Mucosa of descending colon (tissue), 3 donors: ENCODE results near the gene VPS8. TPM values are rescaled to one million over a fixed set of nuclear protein-coding genes. Genes with fewer than 3 reads are reported as not detected.

Experiments
- ATAC-seq: fragments of 200-7000 bp; cut with Tn5 transposase; one replicate; pipeline ENCODE4 v1.9.1; 2020; ENCODE audit warnings: mild to moderate bottlenecking, moderate library complexity
- DNase-seq, 3 donors: peaks; one replicate each; pipeline ENCODE4 v3.0.0-alpha.2; 2020
- H3K36me3 ChIP-seq: fragments of 200-600 bp; one replicate; pipeline ENCODE4 v1.8.0; 2021; ENCODE audit warnings: low read depth, mild to moderate bottlenecking
- H3K4me1 ChIP-seq: fragments of 200-600 bp; one replicate; pipeline ENCODE4 v1.8.0; 2021; ENCODE audit warnings: low read depth, mild to moderate bottlenecking
- H3K4me3 ChIP-seq: fragments of 200-600 bp; one replicate; pipeline ENCODE4 v1.8.0; 2021; ENCODE audit warnings: mild to moderate bottlenecking
- H3K9me3 ChIP-seq: fragments of 200-600 bp; one replicate; pipeline ENCODE4 v1.8.0; 2021; ENCODE audit warnings: mild to moderate bottlenecking
- intact Hi-C, 2 donors: fragments of 100-400 bp; cut with DNase I in 1 of 2; cut with micrococcal nuclease in 1 of 2; formaldehyde crosslinking; loops; one replicate each; pipeline versions ENCODE4 v1.11.0 to v1.11.1; 2022; cut with DNase I, micrococcal nuclease
- total RNA-seq, 3 donors: library from RNA; stranded (reverse); fragmentation: NEBNext Ultra II Directional in 2 of 3; extraction: Animal tissue kit (Norgen Biotek cat#: 25700) in 2 of 3; gene quantifications; one replicate each; pipeline versions ENCODE4 v1.2.1 to v1.2.4, GENCODE V29; 2021 to 2023
- TF ChIP-seq, protein P1 (sequence below): fragments of 200-600 bp; IDR thresholded peaks from one replicate; pipeline ENCODE4 v1.8.0; 2022; ENCODE audit warnings: antibody characterized with exemption, mild to moderate bottlenecking
- donor health status: DM: no; HTN: no; CAD: no; lungs with moderate emphysema.
- donor health status: DM: no; HTN: no; CAD: no.
- donor health status: DM: no; HTN: yes; CAD: no.

Gene VPS8
- total RNA-seq, 3 donors from 2014 or later = 57.6 to 92.6 (median 74.7) TPM

DNA sequence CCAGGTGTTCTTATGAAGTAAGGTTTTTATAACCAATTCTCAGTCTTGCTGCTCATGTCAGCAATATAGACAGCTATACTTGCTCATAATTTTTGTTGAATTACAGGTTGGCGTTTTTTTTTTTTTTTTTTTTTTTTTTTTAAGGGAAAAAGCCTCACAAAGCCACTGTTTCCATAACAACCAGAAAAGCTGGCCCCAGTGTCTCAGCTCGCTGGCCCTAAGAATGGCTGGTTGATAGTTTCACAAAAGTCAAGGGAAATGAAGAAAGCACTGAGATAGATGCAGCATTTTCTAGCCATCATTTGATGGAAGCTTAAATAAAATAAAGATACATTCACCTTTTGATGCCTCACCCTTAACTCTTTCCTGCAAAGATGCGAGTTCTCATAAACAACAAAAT is 219.0 kb downstream of the VPS8 start:
- Histone ChIP-seq H3K9me3 (no peaks in the 10 kb centered on the region), H3K36me3 (no peaks in the 10 kb centered on the region), H3K4me3 (no peak overlapping the region), H3K4me1 (no peaks in the 10 kb centered on the region)
- intact Hi-C loops = no loop called here
- no peak for DNase-seq
- TF ChIP-seq, protein P1, sequence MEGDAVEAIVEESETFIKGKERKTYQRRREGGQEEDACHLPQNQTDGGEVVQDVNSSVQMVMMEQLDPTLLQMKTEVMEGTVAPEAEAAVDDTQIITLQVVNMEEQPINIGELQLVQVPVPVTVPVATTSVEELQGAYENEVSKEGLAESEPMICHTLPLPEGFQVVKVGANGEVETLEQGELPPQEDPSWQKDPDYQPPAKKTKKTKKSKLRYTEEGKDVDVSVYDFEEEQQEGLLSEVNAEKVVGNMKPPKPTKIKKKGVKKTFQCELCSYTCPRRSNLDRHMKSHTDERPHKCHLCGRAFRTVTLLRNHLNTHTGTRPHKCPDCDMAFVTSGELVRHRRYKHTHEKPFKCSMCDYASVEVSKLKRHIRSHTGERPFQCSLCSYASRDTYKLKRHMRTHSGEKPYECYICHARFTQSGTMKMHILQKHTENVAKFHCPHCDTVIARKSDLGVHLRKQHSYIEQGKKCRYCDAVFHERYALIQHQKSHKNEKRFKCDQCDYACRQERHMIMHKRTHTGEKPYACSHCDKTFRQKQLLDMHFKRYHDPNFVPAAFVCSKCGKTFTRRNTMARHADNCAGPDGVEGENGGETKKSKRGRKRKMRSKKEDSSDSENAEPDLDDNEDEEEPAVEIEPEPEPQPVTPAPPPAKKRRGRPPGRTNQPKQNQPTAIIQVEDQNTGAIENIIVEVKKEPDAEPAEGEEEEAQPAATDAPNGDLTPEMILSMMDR = no peak
- no peak for ATAC-seq

DNA sequence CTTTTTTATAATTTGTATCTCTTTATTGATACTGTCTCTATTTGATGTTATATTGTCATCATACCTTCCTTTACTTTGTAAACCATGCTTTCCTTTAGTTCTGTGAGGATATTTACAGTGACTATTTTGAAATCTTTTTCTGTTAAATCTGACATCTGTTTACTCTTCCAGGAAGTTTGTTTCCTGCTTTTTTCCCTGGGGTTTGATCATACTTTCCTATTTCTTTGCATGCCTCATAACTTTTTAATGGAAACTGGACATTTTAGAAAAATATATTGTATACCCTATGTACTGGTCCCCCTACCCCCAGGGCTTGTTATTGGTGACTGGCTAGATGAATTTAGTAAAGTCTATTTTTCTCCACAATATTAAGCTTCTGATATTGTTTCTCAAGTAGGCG is 225.8 kb downstream of the VPS8 start:
- DNase-seq (no peak), ATAC-seq (no peak)
- no peaks in the 10 kb centered on the region for H3K4me1 ChIP-seq
- no peak overlapping the region for H3K4me3 ChIP-seq
- intact Hi-C loops = no loop called here
- H3K9me3 ChIP-seq = peaks cover 10% of the 10 kb centered on the region
- TF ChIP-seq, protein P1 = no peak
- H3K36me3 ChIP-seq = no peaks in the 10 kb centered on the region

DNA sequence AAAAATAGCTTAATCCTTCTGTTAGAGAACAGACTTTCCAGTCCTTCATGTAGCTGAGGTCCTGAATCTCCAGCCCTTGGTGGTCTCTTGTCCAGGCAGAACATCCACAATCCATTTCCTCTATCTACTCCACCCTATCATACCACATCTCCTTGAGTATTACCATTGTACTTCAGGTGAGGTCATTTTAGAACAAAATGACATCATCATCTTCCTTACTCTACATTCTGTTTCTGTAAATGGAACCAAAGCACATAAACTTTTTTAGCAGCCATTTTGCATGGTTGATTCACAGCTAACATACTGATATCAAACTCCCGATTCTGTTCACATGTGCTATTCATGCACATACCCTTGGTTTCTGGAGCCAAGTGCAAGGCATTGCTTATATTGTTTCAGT is 228.5 kb downstream of the VPS8 start:
- DNase-seq (no peak), ATAC-seq (no peak)
- intact Hi-C loops = no loop called here
- Histone ChIP-seq H3K36me3 (no peaks in the 10 kb centered on the region), H3K9me3 (peaks cover 10% of the 10 kb centered on the region), H3K4me1 (no peaks in the 10 kb centered on the region), H3K4me3 (no peak overlapping the region)
- TF ChIP-seq, protein P1 = no peak

DNA sequence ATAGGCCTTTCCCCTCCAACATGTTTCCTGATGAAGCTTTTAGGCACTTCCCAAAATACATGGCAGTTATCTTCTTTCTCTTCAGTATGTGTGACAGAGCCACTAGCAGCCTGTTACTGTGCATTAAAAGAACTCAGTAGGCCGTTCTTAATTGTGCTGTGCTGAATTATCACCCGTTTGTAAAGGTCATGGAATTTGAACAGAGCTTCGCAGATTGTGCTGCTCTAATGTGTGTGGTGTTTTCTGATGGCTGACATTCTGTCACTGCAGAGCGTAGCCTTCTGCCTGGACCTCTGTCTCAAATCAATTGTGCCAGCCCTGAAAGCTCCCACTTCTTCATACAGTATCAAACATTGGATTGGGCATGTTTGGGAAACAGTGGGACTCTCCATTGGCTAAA is 229.6 kb downstream of the VPS8 start:
- no peaks in the 10 kb centered on the region for H3K36me3 ChIP-seq
- TF ChIP-seq, protein P1 = no peak
- H3K9me3 ChIP-seq = peaks cover 7% of the 10 kb centered on the region
- ATAC-seq (no peak), DNase-seq (no peak)
- intact Hi-C loops = no loop called here
- H3K4me1 ChIP-seq = no peaks in the 10 kb centered on the region
- H3K4me3 ChIP-seq = no peak overlapping the region

DNA sequence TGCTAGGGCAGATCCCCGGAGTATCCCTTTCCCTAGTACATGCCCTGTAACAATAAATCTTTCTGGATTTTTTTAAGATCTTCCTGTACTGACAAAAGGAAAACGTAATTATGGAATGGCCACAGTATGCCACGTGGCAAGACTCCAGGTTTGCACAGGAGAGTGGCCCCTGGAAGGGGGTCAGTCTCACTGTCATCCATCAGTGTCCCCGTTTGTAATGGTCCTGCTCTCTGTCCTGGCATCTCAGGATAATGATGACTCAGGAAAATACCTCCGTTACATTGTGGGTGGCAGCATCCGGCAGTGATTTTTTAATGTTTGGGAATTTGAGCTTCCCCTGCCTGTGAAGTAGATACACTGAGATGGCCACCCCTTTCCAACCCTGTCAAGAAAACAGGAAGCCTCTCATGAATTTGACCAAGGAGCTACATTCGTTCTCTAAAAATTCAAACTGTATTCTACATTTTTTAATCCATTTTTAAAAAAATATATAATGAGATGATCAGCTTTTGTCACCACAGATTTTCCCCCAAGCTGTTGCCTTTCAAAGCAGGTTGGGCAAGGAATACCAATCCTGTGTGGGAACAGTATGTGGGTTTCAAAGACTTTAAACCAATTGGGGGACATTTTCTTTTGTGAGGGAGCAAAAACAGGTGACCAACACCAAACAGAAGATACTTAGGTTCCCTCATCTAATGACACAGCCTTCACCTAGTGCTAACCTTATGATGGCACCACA is 230.5 kb downstream of the VPS8 start:
- TF ChIP-seq, protein P1 = no peak
- ATAC-seq = no peak
- peaks cover 2% of the 10 kb centered on the region for H3K9me3 ChIP-seq

DNA sequence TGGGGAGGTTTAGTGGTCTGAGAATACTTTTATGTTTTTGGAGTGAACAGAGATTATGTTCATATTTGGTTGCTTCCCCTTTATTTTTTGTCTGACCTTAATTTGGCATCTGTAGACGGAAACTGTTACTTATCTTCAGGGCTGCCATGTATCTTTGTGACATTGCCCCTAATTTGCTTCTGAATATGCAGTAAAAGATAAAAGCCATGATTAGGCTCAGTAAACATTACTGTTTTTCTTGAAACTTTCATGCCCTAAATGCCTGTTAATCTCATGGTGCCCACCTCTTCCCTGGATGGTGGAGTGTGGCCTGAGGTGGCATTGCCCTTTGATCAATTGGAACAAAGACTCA is 234.2 kb downstream of the VPS8 start:
- no peak for DNase-seq
- intact Hi-C loops = no loop called here
- TF ChIP-seq, protein P1 = no peak
- peak; percentile 46 for ATAC-seq
- no peaks in the 10 kb centered on the region for H3K9me3 ChIP-seq
- H3K4me3 ChIP-seq = no peak overlapping the region
- no peaks in the 10 kb centered on the region for H3K4me1 ChIP-seq
- H3K36me3 ChIP-seq = no peaks in the 10 kb centered on the region

More for the DNA sequence above, 230.5 kb downstream of the VPS8 start:
- intact Hi-C loops = no loop called here
- no peak overlapping the region for H3K4me3 ChIP-seq
- DNase-seq = no peak
- no peaks in the 10 kb centered on the region for H3K4me1 ChIP-seq
- no peaks in the 10 kb centered on the region for H3K36me3 ChIP-seq
